ENCODE data around the gene RPL37A. TPM values are rescaled to one million over a fixed set of nuclear protein-coding genes. Genes with fewer than 3 reads are reported as not detected.

Gene RPL37A
- total and polyA plus RNA-seq, 9 of the 15 experiments (the other 6 are each of a cell fraction or from before 2014, with no cell fraction given), result 1,938 to 3,349 (median 2,436) TPM

DNA sequence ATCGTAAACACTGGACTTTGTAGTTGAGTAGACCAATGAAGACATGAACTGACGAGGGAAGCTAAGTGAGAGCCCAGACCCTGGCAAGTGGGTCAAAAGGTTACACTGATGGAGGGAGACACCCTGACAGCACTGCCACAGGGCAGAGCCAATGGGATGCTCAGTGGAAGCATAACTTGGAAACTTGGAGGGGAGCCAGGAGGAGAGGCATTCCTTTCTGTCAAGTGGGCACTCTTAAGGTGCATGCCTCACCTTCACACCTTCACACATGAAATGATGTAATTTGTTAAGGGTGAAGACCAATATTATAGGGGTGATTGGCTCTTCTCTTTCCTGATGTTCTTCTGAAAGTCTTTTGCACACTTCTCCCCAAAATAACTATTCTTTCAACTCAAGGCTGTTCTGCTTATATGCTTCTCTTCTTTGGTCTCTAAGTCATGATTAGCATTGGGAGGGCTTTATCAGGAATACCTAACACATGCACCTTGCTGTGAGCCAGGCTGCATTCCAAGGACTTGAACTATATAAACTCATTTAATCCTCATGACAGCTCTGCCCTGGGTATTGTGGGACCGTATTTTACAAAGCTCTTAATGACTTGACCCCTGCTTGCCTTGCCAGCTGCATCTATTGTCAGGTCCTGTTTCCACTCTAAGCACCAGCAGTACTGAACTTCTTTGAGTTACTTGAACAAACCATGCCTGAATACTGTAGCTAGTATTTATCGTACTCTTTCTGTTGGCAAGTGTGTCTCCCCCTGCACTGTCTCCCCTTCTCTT is 19.0 kb downstream of the RPL37A start:
- Histone ChIP-seq H3K4me2 (ENCODE audit: insufficient read depth, low read length) (no peak overlapping the region), H4K20me1 (replicated peaks; ENCODE audit: control insufficient read depth, insufficient read depth, low read length) (no peaks in the 10 kb centered on the region; the same call in 1 of the 2 replicates), H3K27ac (ENCODE audit: extremely low read depth, low read depth, low read length) (no peak overlapping the region), H3K4me3 (no peak overlapping the region), H3K36me3 (ENCODE audit: control insufficient read depth, insufficient read depth, low read length) (no peaks in the 10 kb centered on the region), H3K9ac (ENCODE audit: insufficient read depth in 1 of 2, low read depth in 2 of 2, low read length in 2 of 2) (no peak overlapping the region), H3K27me3 (ENCODE audit: control insufficient read depth in 2 of 2, insufficient read depth in 2 of 2, low read length in 2 of 2) (no peaks in the 10 kb centered on the region), H2AFZ (ENCODE audit: low read depth, low read length) (no peak overlapping the region), H3K4me1 (replicated peaks in 1 of 2; ENCODE audit: control insufficient read depth in 2 of 2, insufficient read depth in 2 of 2, low read length in 2 of 2) (no peaks in the 10 kb centered on the region; a peak in 1 of 5 replicates), H3K79me2 (ENCODE audit: control insufficient read depth, insufficient read depth, low read length) (no peaks in the 10 kb centered on the region), H3K9me3 (replicated peaks; ENCODE audit: control insufficient read depth, insufficient read depth, low read depth, low read length) (no peaks in the 10 kb centered on the region), H3K9me1 (ENCODE audit: control insufficient read depth, insufficient read depth, low read length) (no peaks in the 10 kb centered on the region)
- DNase-seq (ENCODE audit: extremely low read depth in 1 of 4, low spot score in 3 of 4) (no peak), FAIRE-seq (no peak), ATAC-seq (no peak)
- intact Hi-C loops (cut with micrococcal nuclease) (loop anchor here (5.0 kb wide), 1 partner anchor 295 kb away; no protein-coding TSS in a partner anchor), in situ Hi-C loops (cut with MboI) (loop anchor here (5.0 kb wide), 1 partner anchor 150 kb away; no protein-coding TSS in a partner anchor)
- CTCF ChIA-PET (ENCODE audit: low intra/inter-chr PET ratio), result interaction anchor here (1.9 to 4.5 kb wide), 2 partner anchors 144 to 149 kb away, joined by 10 to 21 read pairs; no protein-coding TSS in a partner anchor
- WGBS (ENCODE audit: insufficient coverage, low coverage, missing lambda C conversion rate), result 66% methylated on average over 4 of the region's 4 CpGs
- POLR2A ChIA-PET, result interaction anchor here (0.7 to 3.0 kb wide), 2 partner anchors 11 to 81 kb away, joined by 4 to 11 read pairs; no protein-coding TSS in a partner anchor
- BruUV-seq (replicated peaks), result no TSS peak
- TF ChIP-seq, protein P1, sequence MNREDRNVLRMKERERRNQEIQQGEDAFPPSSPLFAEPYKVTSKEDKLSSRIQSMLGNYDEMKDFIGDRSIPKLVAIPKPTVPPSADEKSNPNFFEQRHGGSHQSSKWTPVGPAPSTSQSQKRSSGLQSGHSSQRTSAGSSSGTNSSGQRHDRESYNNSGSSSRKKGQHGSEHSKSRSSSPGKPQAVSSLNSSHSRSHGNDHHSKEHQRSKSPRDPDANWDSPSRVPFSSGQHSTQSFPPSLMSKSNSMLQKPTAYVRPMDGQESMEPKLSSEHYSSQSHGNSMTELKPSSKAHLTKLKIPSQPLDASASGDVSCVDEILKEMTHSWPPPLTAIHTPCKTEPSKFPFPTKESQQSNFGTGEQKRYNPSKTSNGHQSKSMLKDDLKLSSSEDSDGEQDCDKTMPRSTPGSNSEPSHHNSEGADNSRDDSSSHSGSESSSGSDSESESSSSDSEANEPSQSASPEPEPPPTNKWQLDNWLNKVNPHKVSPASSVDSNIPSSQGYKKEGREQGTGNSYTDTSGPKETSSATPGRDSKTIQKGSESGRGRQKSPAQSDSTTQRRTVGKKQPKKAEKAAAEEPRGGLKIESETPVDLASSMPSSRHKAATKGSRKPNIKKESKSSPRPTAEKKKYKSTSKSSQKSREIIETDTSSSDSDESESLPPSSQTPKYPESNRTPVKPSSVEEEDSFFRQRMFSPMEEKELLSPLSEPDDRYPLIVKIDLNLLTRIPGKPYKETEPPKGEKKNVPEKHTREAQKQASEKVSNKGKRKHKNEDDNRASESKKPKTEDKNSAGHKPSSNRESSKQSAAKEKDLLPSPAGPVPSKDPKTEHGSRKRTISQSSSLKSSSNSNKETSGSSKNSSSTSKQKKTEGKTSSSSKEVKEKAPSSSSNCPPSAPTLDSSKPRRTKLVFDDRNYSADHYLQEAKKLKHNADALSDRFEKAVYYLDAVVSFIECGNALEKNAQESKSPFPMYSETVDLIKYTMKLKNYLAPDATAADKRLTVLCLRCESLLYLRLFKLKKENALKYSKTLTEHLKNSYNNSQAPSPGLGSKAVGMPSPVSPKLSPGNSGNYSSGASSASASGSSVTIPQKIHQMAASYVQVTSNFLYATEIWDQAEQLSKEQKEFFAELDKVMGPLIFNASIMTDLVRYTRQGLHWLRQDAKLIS (CRISPR knock-in tag; IDR thresholded peaks at IDR 0.05), result no peak
- TF ChIP-seq, protein P2, sequence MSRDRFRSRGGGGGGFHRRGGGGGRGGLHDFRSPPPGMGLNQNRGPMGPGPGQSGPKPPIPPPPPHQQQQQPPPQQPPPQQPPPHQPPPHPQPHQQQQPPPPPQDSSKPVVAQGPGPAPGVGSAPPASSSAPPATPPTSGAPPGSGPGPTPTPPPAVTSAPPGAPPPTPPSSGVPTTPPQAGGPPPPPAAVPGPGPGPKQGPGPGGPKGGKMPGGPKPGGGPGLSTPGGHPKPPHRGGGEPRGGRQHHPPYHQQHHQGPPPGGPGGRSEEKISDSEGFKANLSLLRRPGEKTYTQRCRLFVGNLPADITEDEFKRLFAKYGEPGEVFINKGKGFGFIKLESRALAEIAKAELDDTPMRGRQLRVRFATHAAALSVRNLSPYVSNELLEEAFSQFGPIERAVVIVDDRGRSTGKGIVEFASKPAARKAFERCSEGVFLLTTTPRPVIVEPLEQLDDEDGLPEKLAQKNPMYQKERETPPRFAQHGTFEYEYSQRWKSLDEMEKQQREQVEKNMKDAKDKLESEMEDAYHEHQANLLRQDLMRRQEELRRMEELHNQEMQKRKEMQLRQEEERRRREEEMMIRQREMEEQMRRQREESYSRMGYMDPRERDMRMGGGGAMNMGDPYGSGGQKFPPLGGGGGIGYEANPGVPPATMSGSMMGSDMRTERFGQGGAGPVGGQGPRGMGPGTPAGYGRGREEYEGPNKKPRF (IDR thresholded peaks at IDR 0.05; ENCODE audit: low read depth, low read length), result no peak
- TF ChIP-seq FOSL1 (tag; conservative IDR thresholded peaks at IDR 0.05), result no peak
- no peak for TF ChIP-seq ZNF408 (CRISPR knock-in tag; IDR thresholded peaks at IDR 0.05; ENCODE audit: low read depth)
